NB4 (cell line): ENCODE results near the gene NUP35.
A peak's percentile ranks its signal among the peaks of the same experiment; 100 is the strongest.

Source experiments
- DNase-seq: peaks from one replicate; pipeline ENCODE4 v3.0.0; 2010; ENCODE audit warnings: low read depth
- H3K4me3 ChIP-seq: one replicate; pipeline ENCODE4 v1.5.1; 2011; ENCODE audit warnings: mild to moderate bottlenecking, low read depth, low read length, moderate library complexity
- MYC ChIP-seq: IDR thresholded peaks from 2 replicates; pipeline ENCODE4 v1.6.1; 2011; ENCODE audit warnings: low read depth, low read length
- POLR2A ChIP-seq: IDR thresholded peaks from 2 replicates; pipeline ENCODE4 v1.6.1; 2011; ENCODE audit warnings: mild to moderate bottlenecking; ENCODE audit not compliant: insufficient read length; ENCODE audit errors: extremely low read depth
- TF ChIP-seq, protein P1 (sequence below): IDR thresholded peaks from one replicate; pipeline ENCODE4 v1.5.1; 2012; ENCODE audit warnings: low read depth, low read length
- TF ChIP-seq, protein P2 (sequence below): IDR thresholded peaks from 2 replicates; pipeline ENCODE4 v1.6.1; 2011; ENCODE audit warnings: low read depth, low read length

NUP35 gene

DNA sequence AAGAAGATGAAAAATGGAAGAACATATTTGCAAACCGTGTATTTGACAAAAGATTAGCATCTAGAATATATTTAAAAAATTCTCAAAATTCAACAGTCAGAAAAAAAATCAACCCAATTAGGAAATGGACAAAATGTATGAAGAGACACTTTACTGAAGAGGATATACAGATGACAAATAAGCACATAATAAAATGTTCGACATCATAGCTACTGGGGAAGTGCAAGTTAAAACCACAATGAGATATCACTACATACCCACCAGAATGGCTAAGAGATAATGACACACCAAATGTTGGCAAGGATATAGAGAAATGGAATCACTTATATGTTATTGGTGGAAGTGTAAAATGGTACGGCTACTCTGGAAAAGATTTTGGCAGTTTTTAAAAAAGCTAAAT is 11.7 kb upstream of the NUP35 start:
- H3K4me3 ChIP-seq, result no peak overlapping the region
- TF ChIP-seq POLR2A, result no peak
- TF ChIP-seq MYC, result no peak
- TF ChIP-seq, protein P1, sequence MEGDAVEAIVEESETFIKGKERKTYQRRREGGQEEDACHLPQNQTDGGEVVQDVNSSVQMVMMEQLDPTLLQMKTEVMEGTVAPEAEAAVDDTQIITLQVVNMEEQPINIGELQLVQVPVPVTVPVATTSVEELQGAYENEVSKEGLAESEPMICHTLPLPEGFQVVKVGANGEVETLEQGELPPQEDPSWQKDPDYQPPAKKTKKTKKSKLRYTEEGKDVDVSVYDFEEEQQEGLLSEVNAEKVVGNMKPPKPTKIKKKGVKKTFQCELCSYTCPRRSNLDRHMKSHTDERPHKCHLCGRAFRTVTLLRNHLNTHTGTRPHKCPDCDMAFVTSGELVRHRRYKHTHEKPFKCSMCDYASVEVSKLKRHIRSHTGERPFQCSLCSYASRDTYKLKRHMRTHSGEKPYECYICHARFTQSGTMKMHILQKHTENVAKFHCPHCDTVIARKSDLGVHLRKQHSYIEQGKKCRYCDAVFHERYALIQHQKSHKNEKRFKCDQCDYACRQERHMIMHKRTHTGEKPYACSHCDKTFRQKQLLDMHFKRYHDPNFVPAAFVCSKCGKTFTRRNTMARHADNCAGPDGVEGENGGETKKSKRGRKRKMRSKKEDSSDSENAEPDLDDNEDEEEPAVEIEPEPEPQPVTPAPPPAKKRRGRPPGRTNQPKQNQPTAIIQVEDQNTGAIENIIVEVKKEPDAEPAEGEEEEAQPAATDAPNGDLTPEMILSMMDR, result no peak
- TF ChIP-seq, protein P2, sequence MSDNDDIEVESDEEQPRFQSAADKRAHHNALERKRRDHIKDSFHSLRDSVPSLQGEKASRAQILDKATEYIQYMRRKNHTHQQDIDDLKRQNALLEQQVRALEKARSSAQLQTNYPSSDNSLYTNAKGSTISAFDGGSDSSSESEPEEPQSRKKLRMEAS, result no peak
- DNase-seq, result no peak

DNA sequence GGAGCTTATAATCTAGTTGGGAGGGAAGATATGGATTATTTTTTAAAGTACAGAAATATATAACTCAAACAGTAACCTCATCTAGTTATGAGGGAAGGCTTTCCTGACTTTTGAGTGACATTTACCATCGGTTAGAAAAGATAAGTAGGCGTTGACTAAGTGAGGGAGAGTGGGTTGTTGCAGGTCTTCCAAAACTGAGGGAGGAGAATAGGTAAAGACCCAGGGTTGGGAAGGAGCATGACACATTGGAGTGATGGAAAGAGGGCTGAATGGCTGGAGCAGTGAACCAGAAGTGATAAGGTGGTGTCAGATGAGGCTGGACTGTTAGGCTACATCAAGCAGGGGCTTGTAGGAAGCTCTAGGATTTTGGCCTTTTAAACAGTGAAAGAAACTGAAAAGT is 10.6 kb upstream of the NUP35 start:
- TF ChIP-seq MYC, result no peak
- no peak overlapping the region for H3K4me3 ChIP-seq
- DNase-seq, result no peak

DNA sequence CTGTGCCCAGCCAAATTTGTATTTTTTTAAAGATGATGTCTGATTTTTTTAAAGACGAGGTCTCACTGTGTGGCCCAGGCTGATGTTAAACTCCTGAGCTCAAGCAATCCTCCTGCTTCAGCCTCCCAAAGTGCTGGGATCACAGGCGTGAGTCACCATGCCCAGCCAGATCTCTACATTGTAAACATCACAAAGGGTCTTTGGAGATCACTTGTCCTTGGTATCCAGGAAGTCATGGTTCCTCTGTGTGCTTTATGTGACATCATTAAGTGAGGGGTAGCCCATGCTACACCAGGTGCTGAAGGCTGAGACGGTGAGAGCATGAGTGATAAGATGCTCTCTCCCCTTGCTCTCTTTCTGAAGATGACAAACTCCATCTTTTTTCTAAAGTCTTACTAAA is 7.0 kb upstream of the NUP35 start:
- TF ChIP-seq MYC, result no peak
- no peak for TF ChIP-seq POLR2A
- TF ChIP-seq, protein P2, result no peak
- TF ChIP-seq, protein P1, result no peak
- no peak overlapping the region for H3K4me3 ChIP-seq
- no peak for DNase-seq

DNA sequence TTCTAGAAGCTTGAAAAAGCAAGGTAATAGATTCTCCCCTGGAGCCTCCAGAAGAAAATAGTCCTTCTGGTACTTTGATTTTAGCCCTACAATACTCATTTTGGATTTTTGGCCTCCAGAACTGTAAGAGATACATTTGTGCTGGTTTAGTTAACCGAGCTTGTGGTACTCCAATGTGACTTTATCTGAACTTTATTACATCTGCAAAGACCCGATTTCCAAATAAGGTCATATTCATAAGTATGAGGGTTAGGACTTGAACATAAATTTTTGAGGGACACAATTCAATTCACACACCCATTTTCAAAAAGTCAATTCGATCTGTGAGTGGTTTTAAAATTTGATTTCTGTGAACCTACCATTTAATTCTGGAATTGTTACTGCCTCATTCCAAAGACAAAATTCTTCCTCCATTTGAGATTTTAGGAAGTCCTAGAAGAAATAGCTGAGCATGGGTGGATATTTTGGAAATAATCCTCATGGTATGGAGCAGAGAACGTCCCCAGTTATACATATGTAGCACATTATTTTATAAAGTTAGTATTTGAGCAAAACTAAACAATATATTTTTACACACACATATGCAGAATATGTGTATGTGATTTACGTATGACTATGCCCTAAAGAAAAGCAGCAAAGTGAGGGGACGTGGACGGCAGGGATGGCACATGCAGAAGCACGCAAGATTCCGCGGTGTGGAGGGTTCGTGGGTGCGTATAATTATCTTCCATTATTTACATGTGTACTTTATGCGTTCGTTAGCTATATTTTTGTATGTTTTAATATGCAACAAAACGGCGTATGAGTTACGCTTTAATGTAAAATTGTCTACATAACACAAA is 905 bp upstream of the NUP35 start:
- H3K4me3 ChIP-seq, result peak overlapping the region; percentile 81
- no peak for DNase-seq
- TF ChIP-seq POLR2A (no peak), MYC (no peak)
- TF ChIP-seq, protein P1, result no peak
- TF ChIP-seq, protein P2, result no peak

DNA sequence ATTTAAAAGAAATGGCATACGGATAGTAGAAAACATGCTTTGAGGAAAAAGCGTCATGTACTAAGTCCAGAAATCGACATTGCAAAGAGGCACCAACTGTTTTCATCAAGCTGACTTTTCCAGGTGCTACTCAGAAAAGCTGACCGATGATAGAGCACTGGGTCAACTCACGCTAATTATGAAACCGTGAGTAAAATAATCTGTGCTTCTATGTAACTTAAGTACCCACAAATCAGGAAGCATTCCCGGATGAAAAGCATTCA is 353 bp upstream of the NUP35 start:
- DNase-seq, result no peak
- TF ChIP-seq, protein P2, result no peak
- TF ChIP-seq, protein P1, result no peak
- no peak for TF ChIP-seq POLR2A
- TF ChIP-seq MYC, result no peak
- peak overlapping the region; percentile 81 for H3K4me3 ChIP-seq

DNA sequence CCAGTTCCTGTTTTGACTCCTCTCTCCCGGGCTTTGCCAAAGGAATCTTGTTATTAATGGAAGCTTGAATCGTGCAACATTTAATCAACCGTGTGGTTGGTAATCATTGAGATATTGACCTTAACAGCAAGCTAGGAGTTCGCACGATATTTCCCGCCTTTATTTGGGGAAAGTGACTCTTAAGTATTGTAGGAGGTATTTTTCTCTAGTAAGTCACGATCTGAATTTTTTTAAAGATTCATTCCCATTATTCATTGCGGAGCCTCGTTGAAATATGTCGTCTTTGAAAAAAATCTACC is 663 bp downstream of the NUP35 start:
- no peak for DNase-seq
- H3K4me3 ChIP-seq, result peak overlapping the region; percentile 81
- TF ChIP-seq, protein P1, result no peak
- TF ChIP-seq POLR2A, result no peak
